Measurements from ENCODE around the gene MICAL3.

Gene MICAL3

GRCh38 chr22:17960695-17961445 is 63.5 kb downstream of the MICAL3 start:
- no peak overlapping the region for H3K27ac ChIP-seq
- no peak overlapping the region for H3K4me3 ChIP-seq (ENCODE audit: low read depth, low read length)
- H3K36me3 ChIP-seq (replicated peaks): no peaks in the 10 kb centered on the region
- in situ Hi-C loops (cut with HindIII; ENCODE audit: low pct_ligation_motif_present, low sequenced_read_pairs): no loop called here
- H3K27me3 ChIP-seq (replicated peaks): no peaks in the 10 kb centered on the region
- no peak for TF ChIP-seq CTCF (IDR thresholded peaks at IDR 0.05; ENCODE audit: low read depth, low read length, missing control alignments)
- no peak for DNase-seq

- Histone ChIP-seq H3K27me3 (replicated peaks) (no peaks in the 10 kb centered on the region), H3K4me3 (ENCODE audit: low read depth, low read length) (no peak overlapping the region), H3K36me3 (replicated peaks) (no peaks in the 10 kb centered on the region), H3K27ac (no peak overlapping the region)
- in situ Hi-C loops (cut with HindIII; ENCODE audit: low pct_ligation_motif_present, low sequenced_read_pairs): no loop called here
- no peak for DNase-seq
- TF ChIP-seq CTCF (IDR thresholded peaks at IDR 0.05; ENCODE audit: low read depth, low read length, missing control alignments): no peak
Observed at GRCh38 chr22:17960011-17960410, 64.3 kb downstream of the MICAL3 start.

- H3K27me3 ChIP-seq (replicated peaks): no peaks in the 10 kb centered on the region
- H3K4me3 ChIP-seq (ENCODE audit: low read depth, low read length): no peak overlapping the region
- in situ Hi-C loops (cut with HindIII; ENCODE audit: low pct_ligation_motif_present, low sequenced_read_pairs): no loop called here
- no peaks in the 10 kb centered on the region for H3K36me3 ChIP-seq (replicated peaks)
- H3K27ac ChIP-seq: no peak overlapping the region
- no peak for DNase-seq
- no peak for TF ChIP-seq CTCF (IDR thresholded peaks at IDR 0.05; ENCODE audit: low read depth, low read length, missing control alignments)
Observed at GRCh38 chr22:17958166-17958565, 66.2 kb downstream of the MICAL3 start.

- DNase-seq: no peak
- TF ChIP-seq CTCF (IDR thresholded peaks at IDR 0.05; ENCODE audit: low read depth, low read length, missing control alignments): no peak
- Histone ChIP-seq H3K4me3 (ENCODE audit: low read depth, low read length) (no peak overlapping the region), H3K27me3 (replicated peaks) (no peaks in the 10 kb centered on the region), H3K27ac (no peak overlapping the region), H3K36me3 (replicated peaks) (no peaks in the 10 kb centered on the region)
- in situ Hi-C loops (cut with HindIII; ENCODE audit: low pct_ligation_motif_present, low sequenced_read_pairs): no loop called here
Observed at GRCh38 chr22:17957693-17958092, 66.7 kb downstream of the MICAL3 start.

- Histone ChIP-seq H3K27me3 (replicated peaks) (no peaks in the 10 kb centered on the region), H3K36me3 (replicated peaks) (no peaks in the 10 kb centered on the region), H3K27ac (no peak overlapping the region), H3K4me3 (ENCODE audit: low read depth, low read length) (no peak overlapping the region)
- in situ Hi-C loops (cut with HindIII; ENCODE audit: low pct_ligation_motif_present, low sequenced_read_pairs): no loop called here
- no peak for TF ChIP-seq CTCF (IDR thresholded peaks at IDR 0.05; ENCODE audit: low read depth, low read length, missing control alignments)
- no peak for DNase-seq
Observed at GRCh38 chr22:17957204-17957603, 67.2 kb downstream of the MICAL3 start.

- H3K4me3 ChIP-seq (ENCODE audit: low read depth, low read length): no peak overlapping the region
- TF ChIP-seq CTCF (IDR thresholded peaks at IDR 0.05; ENCODE audit: low read depth, low read length, missing control alignments): no peak
- no peak overlapping the region for H3K27ac ChIP-seq
- H3K27me3 ChIP-seq (replicated peaks): no peaks in the 10 kb centered on the region
- no peak for DNase-seq
- in situ Hi-C loops (cut with HindIII; ENCODE audit: low pct_ligation_motif_present, low sequenced_read_pairs): no loop called here
- H3K36me3 ChIP-seq (replicated peaks): no peaks in the 10 kb centered on the region
Observed at GRCh38 chr22:17956630-17957029, 67.7 kb downstream of the MICAL3 start.
